H1 (cell line): Measurements from ENCODE around the gene HLF. TPM values are rescaled to one million over a fixed set of nuclear protein-coding genes. Genes with fewer than 3 reads are reported as not detected.

Source experiments
- CTCF ChIA-PET: fragments of 300-600 bp; sonication (Branson Sonifier 250); formaldehyde crosslinking; loops from one replicate; lab custom pipeline; 2021; ENCODE audit not compliant: partially characterized antibody; lab: Charles Lee
- POLR2A ChIA-PET: fragments of 300-600 bp; sonication (Branson Sonifier 250); formaldehyde crosslinking; loops from one replicate; lab custom pipeline; 2021; ENCODE audit warnings: inconsistent platforms; ENCODE audit not compliant: partially characterized antibody; lab: Charles Lee
- DNase-seq, 2 experiments: peaks; one replicate each; pipeline versions ENCODE4 v3.0.0 to v3.0.0-alpha.2; 2010 to 2022; ENCODE audit warnings: low spot score in 2 of 2, low read depth in 1 of 2, mixed read lengths in 1 of 2
- FAIRE-seq: peaks from 2 replicates; lab custom pipeline; 2011; peaks lifted over from hg19 to GRCh38; lab: Jason Lieb, UNC
- H2AFZ ChIP-seq: 2 replicates; pipeline ENCODE4 v1.8.1; 2012; ENCODE audit warnings: low read length, inconsistent platforms
- H2AK5ac ChIP-seq: 2 replicates; pipeline ENCODE4 v1.6.1; 2013; ENCODE audit warnings: low read depth, low read length
- H2BK120ac ChIP-seq: replicated peaks from 2 replicates; pipeline ENCODE3; 2013; ENCODE audit warnings: low read depth, low read length, inconsistent platforms
- H2BK12ac ChIP-seq: 2 replicates; pipeline ENCODE4 v1.6.1; 2013; ENCODE audit warnings: low read depth, low read length
- H2BK15ac ChIP-seq: 2 replicates; pipeline ENCODE4 v1.6.1; 2013; ENCODE audit warnings: low read length
- H2BK20ac ChIP-seq: 2 replicates; pipeline ENCODE4 v1.6.1; 2013; ENCODE audit warnings: low read length
- H2BK5ac ChIP-seq: 2 replicates; pipeline ENCODE4 v1.6.1; 2013; ENCODE audit warnings: low read depth, low read length
- H3K14ac ChIP-seq: 2 replicates; pipeline ENCODE4 v1.6.1; 2013; ENCODE audit warnings: inconsistent platforms; ENCODE audit not compliant: insufficient read length
- H3K18ac ChIP-seq: 2 replicates; pipeline ENCODE4 v1.6.1; 2013; ENCODE audit warnings: low read length; ENCODE audit errors: extremely low read depth
- H3K23ac ChIP-seq: 2 replicates; pipeline ENCODE4 v1.6.1; 2013; ENCODE audit warnings: inconsistent platforms; ENCODE audit not compliant: insufficient read length
- H3K23me2 ChIP-seq: 2 replicates; pipeline ENCODE4 v1.6.1; 2013; ENCODE audit warnings: low read depth, low read length
- H3K27ac ChIP-seq: 2 replicates; pipeline ENCODE4 v1.6.1; 2011; ENCODE audit warnings: low read depth, low read length, inconsistent platforms
- H3K27me3 ChIP-seq, 4 experiments: replicated peaks in 1 of 4; 1 replicate in 1 of 4; 2 replicates in 3 of 4; pipeline versions ENCODE4 v1.6.1 to v1.8.1; 2011 to 2013; ENCODE audit warnings: low read length in 3 of 4, mild to moderate bottlenecking in 3 of 4, inconsistent platforms in 2 of 4, mixed read lengths in 2 of 4, moderate library complexity in 1 of 4; ENCODE audit not compliant: control insufficient read depth in 3 of 4, insufficient read depth in 3 of 4; ENCODE audit errors: extremely low read depth in 1 of 4
- H3K36me3 ChIP-seq, 4 experiments: 2 replicates each; pipeline versions ENCODE4 v1.6.1 to v1.8.1; 2011 to 2013; ENCODE audit warnings: mild to moderate bottlenecking in 4 of 4, low read length in 3 of 4, moderate library complexity in 2 of 4, control low read depth in 1 of 4, inconsistent platforms in 1 of 4; ENCODE audit not compliant: insufficient read depth in 4 of 4, control insufficient read depth in 2 of 4
- H3K4ac ChIP-seq: replicated peaks from 2 replicates; pipeline ENCODE3; 2013; ENCODE audit warnings: low read length, low read depth, mixed read lengths, inconsistent platforms; ENCODE audit not compliant: insufficient read length
- H3K4me1 ChIP-seq, 4 experiments: replicated peaks in 1 of 4; 1 replicate in 1 of 4; 2 replicates in 3 of 4; pipeline versions ENCODE4 v1.6.1 to v1.8.1; 2011 to 2013; ENCODE audit warnings: low read length in 3 of 4, inconsistent platforms in 2 of 4, mixed read lengths in 1 of 4; ENCODE audit not compliant: insufficient read depth in 4 of 4, control insufficient read depth in 3 of 4
- H3K4me2 ChIP-seq, 2 experiments: 2 replicates each; pipeline versions ENCODE4 v1.6.1 to v1.8.1; 2011 to 2013; ENCODE audit warnings: low read depth in 2 of 2, low read length in 2 of 2, control low read depth in 1 of 2, inconsistent platforms in 1 of 2, mild to moderate bottlenecking in 1 of 2; ENCODE audit not compliant: insufficient read depth in 1 of 2
- H3K4me3 ChIP-seq, 4 experiments: fragments of 200-600, 300-600 bp in 1 of 4; sonication (generic), shearing (Covaris generic), sonication (Bioruptor Twin) in 1 of 4; 2 replicates each; pipeline versions ENCODE4 v1.5.1 to v1.8.1; 2011 to 2016; ENCODE audit warnings: low read length in 4 of 4, low read depth in 3 of 4, control low read depth in 2 of 4, inconsistent platforms in 2 of 4, mild to moderate bottlenecking in 2 of 4, mixed read lengths in 1 of 4, moderate library complexity in 1 of 4; ENCODE audit not compliant: insufficient read depth in 2 of 4; ENCODE audit errors: extremely low read depth in 1 of 4
- H3K56ac ChIP-seq: replicated peaks from 2 replicates; pipeline ENCODE3; 2013; ENCODE audit warnings: low read depth, mild to moderate bottlenecking, mixed read lengths, low read length, inconsistent platforms; ENCODE audit not compliant: insufficient read length
- H3K79me1 ChIP-seq: 2 replicates; pipeline ENCODE4 v1.6.1; 2013; ENCODE audit warnings: low read depth, low read length, control low read depth
- H3K79me2 ChIP-seq, 2 experiments: 2 replicates each; pipeline versions ENCODE4 v1.6.1 to v1.8.1; 2012 to 2013; ENCODE audit warnings: low read length in 2 of 2, mild to moderate bottlenecking in 2 of 2, inconsistent platforms in 1 of 2; ENCODE audit not compliant: insufficient read depth in 2 of 2, control insufficient read depth in 1 of 2
- H3K9ac ChIP-seq, 4 experiments: replicated peaks in 1 of 4; 1 replicate in 1 of 4; 2 replicates in 3 of 4; pipeline versions ENCODE4 v1.6.1 to v1.8.1; 2011 to 2013; ENCODE audit warnings: low read depth in 3 of 4, low read length in 3 of 4, control low read depth in 2 of 4, mild to moderate bottlenecking in 2 of 4, moderate library complexity in 2 of 4, inconsistent platforms in 1 of 4; ENCODE audit errors: extremely low read depth in 1 of 4
- H3K9me3 ChIP-seq, 2 experiments: 2 replicates each; pipeline versions ENCODE4 v1.6.1 to v1.8.1; 2012 to 2013; ENCODE audit warnings: mild to moderate bottlenecking in 2 of 2, moderate library complexity in 2 of 2, control low read depth in 1 of 2, inconsistent platforms in 1 of 2, low read depth in 1 of 2, low read length in 1 of 2, mixed read lengths in 1 of 2; ENCODE audit not compliant: insufficient read depth in 2 of 2
- H4K20me1 ChIP-seq, 2 experiments: replicated peaks in 1 of 2; 2 replicates each; pipeline versions ENCODE3 to v1.8.1; 2011 to 2013; ENCODE audit warnings: inconsistent platforms in 2 of 2, low read length in 2 of 2, mild to moderate bottlenecking in 1 of 2; ENCODE audit not compliant: insufficient read depth in 2 of 2, control insufficient read depth in 1 of 2
- H4K5ac ChIP-seq: 2 replicates; pipeline ENCODE4 v1.6.1; 2013; ENCODE audit warnings: low read length, low read depth, mixed read lengths, inconsistent platforms; ENCODE audit not compliant: insufficient read length
- H4K8ac ChIP-seq: 2 replicates; pipeline ENCODE4 v1.8.0; 2013; ENCODE audit warnings: mild to moderate bottlenecking, moderate library complexity, low read length, inconsistent platforms; ENCODE audit not compliant: insufficient read depth; ENCODE audit errors: extremely low read depth
- H4K91ac ChIP-seq: replicated peaks from 2 replicates; pipeline ENCODE3; 2013; ENCODE audit warnings: low read length, mixed read lengths, inconsistent platforms; ENCODE audit not compliant: insufficient read length
- CREB1 ChIP-seq: IDR thresholded peaks from 2 replicates; pipeline ENCODE4 v1.6.1; 2012; ENCODE audit warnings: inconsistent platforms
- FOSL1 ChIP-seq: IDR thresholded peaks from 2 replicates; pipeline ENCODE4 v1.6.1; 2011; ENCODE audit warnings: mild to moderate bottlenecking, low read depth, low read length, moderate library complexity; ENCODE audit not compliant: insufficient read depth
- GTF2F1 ChIP-seq: IDR thresholded peaks from 2 replicates; pipeline ENCODE4 v1.6.1; 2012; ENCODE audit warnings: low read depth, low read length, improper control_type of control experiment, borderline replicate concordance
- HDAC6 ChIP-seq: IDR thresholded peaks from one replicate; pipeline ENCODE4 v1.7.1; 2012; ENCODE audit warnings: low read depth, mild to moderate bottlenecking, inconsistent platforms, low read length, moderate library complexity
- KDM4A ChIP-seq: IDR thresholded peaks from one replicate; pipeline ENCODE4 v1.7.1; 2012; ENCODE audit warnings: low read depth, mild to moderate bottlenecking, moderate library complexity, low read length, inconsistent platforms; ENCODE audit not compliant: severe bottlenecking
- PHF8 ChIP-seq: fragments of 200-600 bp; sonication (generic); conservative IDR thresholded peaks from 2 replicates; pipeline ENCODE4 v1.7.1; 2012; ENCODE audit warnings: low read depth, mild to moderate bottlenecking, inconsistent platforms, low read length, moderate library complexity
- POLR2AphosphoS5 ChIP-seq: IDR thresholded peaks from 2 replicates; pipeline ENCODE4 v1.6.1; 2011; ENCODE audit warnings: low read depth, low read length
- RXRA ChIP-seq: IDR thresholded peaks from 2 replicates; pipeline ENCODE4 v1.6.1; 2011; ENCODE audit warnings: low read depth, mild to moderate bottlenecking, low read length, moderate library complexity; ENCODE audit not compliant: insufficient read depth
- SAP30 ChIP-seq: fragments of 300-600 bp; sonication (generic); IDR thresholded peaks from 2 replicates; pipeline ENCODE4 v1.7.1; 2012; ENCODE audit warnings: low read length, moderate library complexity, mild to moderate bottlenecking, inconsistent platforms; ENCODE audit not compliant: insufficient read depth, insufficient replicate concordance
- SP1 ChIP-seq: IDR thresholded peaks from 2 replicates; pipeline ENCODE4 v1.6.1; 2011; ENCODE audit warnings: low read depth, low read length
- SRF ChIP-seq: IDR thresholded peaks from 2 replicates; pipeline ENCODE4 v1.6.1; 2011; ENCODE audit warnings: mild to moderate bottlenecking, low read depth, low read length, moderate library complexity
- TBP ChIP-seq: IDR thresholded peaks from 2 replicates; pipeline ENCODE4 v1.6.1; 2011; ENCODE audit warnings: low read depth, low read length, improper control_type of control experiment
- TEAD4 ChIP-seq: IDR thresholded peaks from 2 replicates; pipeline ENCODE4 v1.6.1; 2012; ENCODE audit warnings: low read depth, low read length, inconsistent platforms, mixed read lengths
- USF2 ChIP-seq: IDR thresholded peaks from 2 replicates; pipeline ENCODE4 v1.6.1; 2011; ENCODE audit warnings: low read length, improper control_type of control experiment
- WGBS, 2 experiments: shearing (Covaris generic) in 1 of 2; methylation state at CpG; one replicate each; pipeline versions ENCODE4 v1.1.6 to v1.1.7; 2013 to 2015; ENCODE audit warnings: low lambda C conversion rate in 2 of 2, mixed read lengths in 2 of 2, inconsistent platforms in 1 of 2, low coverage in 1 of 2, missing lambda C conversion rate in 1 of 2; ENCODE audit not compliant: insufficient replicate concordance in 2 of 2, insufficient coverage in 1 of 2, insufficient read length in 1 of 2; ENCODE audit errors: extremely low coverage in 1 of 2, missing lambda C conversion rate in 1 of 2; 5-methylcytosine and 5-hydroxymethylcytosine counted together
- polyA plus RNA-seq, 7 experiments: library from polyadenylated mRNA; depleted of rRNA in 3 of 7; stranded (reverse) in 5 of 7; unstranded in 2 of 7; fragments of >200 nt in 5 of 7; fragments of 200-250 nt in 2 of 7; gene quantifications; 1 replicate in 5 of 7; 2 replicates in 1 of 7; 4 replicates in 1 of 7; pipeline versions ENCODE4 v1.2.1 to v1.2.3, GENCODE V29; 2011 to 2013; ENCODE audit warnings: missing spikeins in 2 of 7, mixed read lengths in 2 of 7
- total RNA-seq: library from RNA; stranded (reverse); fragmentation: NEBNext Ultra II Directional; extraction: Animal tissue kit (Norgen Biotek cat#: 25700); gene quantifications from 2 replicates; pipeline ENCODE4 v1.2.1, GENCODE V29; 2021

HLF gene
- total and polyA plus RNA-seq, 2 of the 8 experiments (the other 6 are each of a cell fraction or from before 2014, with no cell fraction given) = 0.39 to 0.60 TPM

- 89% methylated on average over 1 of the region's 1 CpG; no CpG with 5 or more reads in 1 of the 2 experiments for WGBS, 2 experiments
- ChIA-PET CTCF (no interaction called here), POLR2A (no interaction called here)
- no peaks in the 10 kb centered on the region for H3K23me2 ChIP-seq
- H3K23ac ChIP-seq = no peak overlapping the region
- no peak overlapping the region for H4K5ac ChIP-seq
- no peak overlapping the region for H2BK15ac ChIP-seq
- no peak overlapping the region for H4K91ac ChIP-seq
- FAIRE-seq = no peak
- no peak for DNase-seq
- no peak overlapping the region for H3K27ac ChIP-seq
- no peak overlapping the region for H3K4me3 ChIP-seq
- H3K9me3 ChIP-seq = 0 out of 4 replicates have a peak, but pooled peaks cover 0 to 2% of the 10 kb centered on the region in 2 experiments
- H3K79me2 ChIP-seq = no peaks in the 10 kb centered on the region
- no peak overlapping the region for H2BK12ac ChIP-seq
- no peak overlapping the region for H3K56ac ChIP-seq
- H2AK5ac ChIP-seq = no peak overlapping the region
- H3K18ac ChIP-seq = no peak overlapping the region
- H3K36me3 ChIP-seq = no peaks in the 10 kb centered on the region
- H3K4ac ChIP-seq = no peak overlapping the region
- H2BK20ac ChIP-seq = no peak overlapping the region
- H2AFZ ChIP-seq = no peak overlapping the region
- no peaks in the 10 kb centered on the region for H3K79me1 ChIP-seq
- H3K9ac ChIP-seq = no peak overlapping the region
- no peaks in the 10 kb centered on the region for H4K20me1 ChIP-seq
- no peaks in the 10 kb centered on the region for H3K27me3 ChIP-seq
- H4K8ac ChIP-seq = no peak overlapping the region
- no peak overlapping the region for H3K4me2 ChIP-seq
- no peak overlapping the region for H2BK5ac ChIP-seq
- H3K14ac ChIP-seq = no peak overlapping the region
- H3K4me1 ChIP-seq = no peaks in the 10 kb centered on the region; a peak in 1 of 7 replicates
- H2BK120ac ChIP-seq = no peak overlapping the region
- TF ChIP-seq KDM4A (no peak), SAP30 (no peak), SP1 (no peak), TBP (no peak), RXRA (no peak), GTF2F1 (no peak), USF2 (no peak), PHF8 (no peak), CREB1 (no peak), TEAD4 (no peak), SRF (no peak), POLR2AphosphoS5 (no peak), HDAC6 (no peak), FOSL1 (no peak)
Measured at GRCh38 chr17:55246583-55246982, 18.2 kb upstream of the HLF start.
